Ectodermal cell (in vitro differentiated cells): Measurements from ENCODE around the gene WNT1.

ENCODE experiments used
- H3K27ac ChIP-seq: 2 replicates; pipeline ENCODE4 v1.7.0; 2013; ENCODE audit warnings: mild to moderate bottlenecking, low read depth, low read length; ENCODE audit not compliant: insufficient read depth, poor library complexity, severe bottlenecking
- H3K27me3 ChIP-seq: 2 replicates; pipeline ENCODE4 v1.7.0; 2013; ENCODE audit warnings: mild to moderate bottlenecking, low read length; ENCODE audit not compliant: insufficient read depth, control insufficient read depth, poor library complexity, severe bottlenecking
- H3K36me3 ChIP-seq: one replicate; pipeline ENCODE4 v1.7.0; 2013; ENCODE audit warnings: low read length; ENCODE audit not compliant: control insufficient read depth, insufficient read depth
- H3K4me1 ChIP-seq: one replicate; pipeline ENCODE4 v1.7.0; 2013; ENCODE audit warnings: low read length; ENCODE audit not compliant: control insufficient read depth, insufficient read depth
- H3K4me3 ChIP-seq: 2 replicates; pipeline ENCODE4 v1.7.0; 2013; ENCODE audit warnings: low read depth, low read length, control low read depth; ENCODE audit not compliant: insufficient read depth
- H3K9me3 ChIP-seq: 2 replicates; pipeline ENCODE4 v1.7.0; 2013; ENCODE audit warnings: mild to moderate bottlenecking, low read length, moderate library complexity; ENCODE audit not compliant: control insufficient read depth
- WGBS, 2 experiments: methylation state at CpG; one replicate each; pipeline ENCODE4 v1.1.7; 2013; ENCODE audit warnings: missing lambda C conversion rate in 2 of 2; 5-methylcytosine and 5-hydroxymethylcytosine counted together

The WNT1 gene

DNA sequence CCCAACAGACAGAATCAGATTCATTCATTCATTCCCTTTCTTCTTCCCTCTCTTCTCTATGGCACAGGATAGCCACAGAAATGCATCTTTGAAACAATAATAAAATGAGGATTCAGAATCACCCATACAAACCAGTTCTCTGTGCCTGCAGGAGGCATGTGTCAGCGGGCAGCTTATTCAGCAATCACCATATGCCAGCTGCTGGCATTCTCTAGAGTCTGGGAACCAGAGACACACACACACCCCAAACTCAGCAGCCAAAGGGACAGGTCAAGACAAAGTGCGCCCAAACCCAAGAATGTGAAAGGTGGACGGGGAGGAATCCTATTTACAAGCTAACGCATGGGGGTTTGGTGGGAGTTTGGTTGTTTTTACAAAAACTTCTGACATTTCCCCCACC, 34.9 kb upstream of the WNT1 start:
- 61 to 65% methylated on average over 4 of the region's 4 CpGs for WGBS, 2 experiments
- no peak overlapping the region for H3K4me3 ChIP-seq
- H3K4me1 ChIP-seq = no peaks in the 10 kb centered on the region
- peaks cover 19% of the 10 kb centered on the region for H3K36me3 ChIP-seq
- no peaks in the 10 kb centered on the region for H3K27me3 ChIP-seq
- H3K9me3 ChIP-seq = no peaks in the 10 kb centered on the region
- no peak overlapping the region for H3K27ac ChIP-seq

DNA sequence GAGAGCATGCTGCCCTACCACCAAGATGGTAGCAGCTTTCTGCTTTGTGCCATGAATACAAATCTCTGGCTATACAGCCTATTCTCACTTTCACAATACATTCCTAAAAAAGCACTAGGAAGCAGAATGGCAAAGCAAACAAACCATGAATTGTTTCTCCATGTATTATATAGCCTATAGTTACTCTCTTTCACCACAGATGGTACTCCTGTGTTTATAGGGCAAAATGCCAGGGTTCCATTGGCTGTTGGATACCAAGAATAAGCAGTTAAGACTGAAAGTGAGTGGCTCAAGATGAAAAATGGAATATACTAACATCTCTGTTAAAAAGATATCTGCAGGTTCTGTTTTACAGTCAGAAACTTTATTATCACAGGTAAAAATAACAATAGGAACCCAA, 31.9 kb upstream of the WNT1 start:
- Histone ChIP-seq H3K4me3 (no peak overlapping the region), H3K9me3 (no peaks in the 10 kb centered on the region), H3K4me1 (no peaks in the 10 kb centered on the region), H3K27me3 (no peaks in the 10 kb centered on the region), H3K36me3 (peaks cover 3% of the 10 kb centered on the region), H3K27ac (no peak overlapping the region)

DNA sequence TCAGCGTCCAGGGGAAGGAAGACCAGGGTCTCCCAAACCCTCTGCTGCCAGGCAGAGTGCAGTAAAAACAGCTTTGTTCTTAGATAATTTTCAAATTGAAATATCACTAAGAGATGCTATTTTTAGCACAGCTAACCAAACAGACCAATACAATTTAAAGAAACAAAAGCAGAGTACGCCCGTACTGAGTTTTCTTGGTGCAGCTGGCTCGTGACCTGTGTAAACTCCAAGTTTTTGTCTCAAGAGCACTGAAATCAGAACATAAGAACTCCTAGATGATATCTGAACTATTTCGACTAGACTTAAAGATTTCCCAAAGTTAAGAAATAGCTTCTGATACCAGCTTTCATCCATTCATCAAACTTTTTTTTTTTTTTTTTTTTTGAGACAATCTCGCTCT, 31.2 kb upstream of the WNT1 start:
- Histone ChIP-seq H3K9me3 (no peaks in the 10 kb centered on the region), H3K27ac (no peak overlapping the region), H3K4me3 (no peak overlapping the region), H3K27me3 (no peaks in the 10 kb centered on the region), H3K4me1 (no peaks in the 10 kb centered on the region), H3K36me3 (peaks cover 4% of the 10 kb centered on the region)
- 91 to 93% methylated on average over 6 of the region's 6 CpGs for WGBS, 2 experiments

DNA sequence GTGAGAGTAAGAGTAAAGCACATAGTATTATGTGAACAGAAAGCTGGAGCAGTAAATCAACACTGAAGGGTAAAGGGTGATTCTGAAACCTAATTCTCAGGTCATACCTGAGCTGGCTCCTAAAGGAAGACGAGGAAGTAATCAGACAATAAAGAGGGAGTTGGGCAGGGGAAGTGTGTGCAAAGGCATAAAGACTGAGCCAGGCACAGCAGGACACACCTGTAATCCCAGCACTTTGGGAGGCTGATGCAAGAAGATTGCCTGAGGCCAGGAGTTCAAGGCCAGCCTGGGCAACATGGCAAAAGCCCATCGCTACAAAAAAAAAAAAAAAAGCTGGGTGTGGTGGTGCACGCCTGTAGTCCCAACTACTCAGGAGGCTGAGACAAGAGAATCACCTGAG, 30.4 kb upstream of the WNT1 start:
- 96 to 97% methylated on average over 3 of the region's 3 CpGs for WGBS, 2 experiments
- Histone ChIP-seq H3K4me3 (no peak overlapping the region), H3K36me3 (peaks cover 4% of the 10 kb centered on the region), H3K4me1 (no peaks in the 10 kb centered on the region), H3K27ac (no peak overlapping the region), H3K9me3 (no peaks in the 10 kb centered on the region), H3K27me3 (no peaks in the 10 kb centered on the region)

DNA sequence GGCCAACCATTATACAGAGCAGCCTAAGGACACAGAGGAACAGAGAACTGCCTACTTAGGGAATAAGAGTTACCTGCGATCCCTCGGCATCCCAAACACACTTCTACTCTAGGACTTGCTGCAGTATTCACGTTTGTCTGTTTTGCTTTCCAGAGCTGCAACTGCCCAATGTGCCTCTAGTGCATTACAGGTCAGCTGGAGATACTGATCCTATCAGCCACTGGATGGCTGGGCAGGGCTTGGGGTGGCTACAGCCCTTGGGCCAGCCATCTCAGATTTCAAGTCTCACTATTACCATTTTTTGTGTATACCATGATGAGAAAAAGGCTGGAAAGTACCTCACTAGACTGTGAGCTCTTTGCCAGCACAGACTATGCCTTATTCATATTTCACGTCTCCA, 25.4 kb upstream of the WNT1 start:
- no peaks in the 10 kb centered on the region for H3K9me3 ChIP-seq
- no peaks in the 10 kb centered on the region for H3K27me3 ChIP-seq
- peaks cover 4% of the 10 kb centered on the region for H3K36me3 ChIP-seq
- H3K4me3 ChIP-seq = no peak overlapping the region
- no peak overlapping the region for H3K27ac ChIP-seq
- H3K4me1 ChIP-seq = peaks cover 12% of the 10 kb centered on the region
- WGBS, 2 experiments = 95 to 96% methylated on average over 4 of the region's 4 CpGs

DNA sequence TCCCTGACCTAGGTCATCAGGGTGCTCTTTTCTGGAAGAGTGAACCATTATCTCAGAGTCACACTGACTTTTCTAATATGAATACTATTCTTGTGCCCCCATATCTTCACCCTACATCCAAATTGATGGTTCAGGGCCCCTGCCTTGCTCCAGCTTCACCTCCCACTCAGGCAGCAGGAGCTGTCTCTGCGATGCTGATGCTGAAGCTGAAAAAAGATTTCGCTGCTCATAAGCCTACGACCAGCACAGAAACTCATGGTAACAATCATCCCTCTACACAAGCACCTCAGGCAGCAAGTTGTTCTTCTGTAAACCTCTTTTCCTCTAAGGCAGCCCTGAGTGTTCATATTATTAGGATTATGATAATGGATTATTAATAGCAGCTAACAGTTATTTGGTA, 24.1 kb upstream of the WNT1 start:
- Histone ChIP-seq H3K4me3 (no peak overlapping the region), H3K36me3 (peaks cover 4% of the 10 kb centered on the region), H3K27me3 (no peaks in the 10 kb centered on the region), H3K4me1 (peaks cover 12% of the 10 kb centered on the region), H3K27ac (no peak overlapping the region), H3K9me3 (no peaks in the 10 kb centered on the region)
- WGBS, 2 experiments = 90 to 95% methylated on average over 3 of the region's 3 CpGs

DNA sequence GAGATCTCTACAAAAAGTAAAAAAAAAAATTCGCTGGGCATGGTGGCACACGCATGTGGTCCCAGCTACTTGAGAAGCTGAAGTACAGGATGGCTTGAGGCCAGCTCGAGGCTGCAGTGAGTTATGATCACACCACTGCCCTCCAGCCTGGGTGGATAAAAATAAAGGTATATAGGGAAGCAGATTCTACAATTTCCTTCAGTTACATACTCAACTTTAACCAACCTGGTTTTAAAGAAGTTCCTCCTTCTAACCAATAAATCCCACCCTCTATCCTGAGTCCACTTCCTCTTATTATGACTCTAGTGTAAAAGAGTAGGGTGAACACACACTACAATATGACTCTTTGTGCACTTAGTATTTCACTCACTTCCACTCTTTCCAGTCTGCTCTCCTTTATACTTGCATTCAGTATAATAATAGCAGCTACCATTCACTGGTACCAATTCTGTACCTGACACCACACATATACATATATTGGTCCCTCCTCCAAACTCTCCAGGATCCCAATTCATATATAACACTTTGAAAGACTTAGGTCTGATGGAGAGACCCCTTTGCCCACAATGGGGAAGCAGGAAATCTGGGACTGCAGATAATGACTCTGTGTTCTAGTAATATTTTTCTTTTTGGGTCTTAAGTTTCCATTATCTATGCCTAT, 23.2 kb upstream of the WNT1 start:
- 87 to 94% methylated on average over 3 of the region's 3 CpGs for WGBS, 2 experiments
- Histone ChIP-seq H3K4me3 (no peak overlapping the region), H3K36me3 (peaks cover 4% of the 10 kb centered on the region)

DNA sequence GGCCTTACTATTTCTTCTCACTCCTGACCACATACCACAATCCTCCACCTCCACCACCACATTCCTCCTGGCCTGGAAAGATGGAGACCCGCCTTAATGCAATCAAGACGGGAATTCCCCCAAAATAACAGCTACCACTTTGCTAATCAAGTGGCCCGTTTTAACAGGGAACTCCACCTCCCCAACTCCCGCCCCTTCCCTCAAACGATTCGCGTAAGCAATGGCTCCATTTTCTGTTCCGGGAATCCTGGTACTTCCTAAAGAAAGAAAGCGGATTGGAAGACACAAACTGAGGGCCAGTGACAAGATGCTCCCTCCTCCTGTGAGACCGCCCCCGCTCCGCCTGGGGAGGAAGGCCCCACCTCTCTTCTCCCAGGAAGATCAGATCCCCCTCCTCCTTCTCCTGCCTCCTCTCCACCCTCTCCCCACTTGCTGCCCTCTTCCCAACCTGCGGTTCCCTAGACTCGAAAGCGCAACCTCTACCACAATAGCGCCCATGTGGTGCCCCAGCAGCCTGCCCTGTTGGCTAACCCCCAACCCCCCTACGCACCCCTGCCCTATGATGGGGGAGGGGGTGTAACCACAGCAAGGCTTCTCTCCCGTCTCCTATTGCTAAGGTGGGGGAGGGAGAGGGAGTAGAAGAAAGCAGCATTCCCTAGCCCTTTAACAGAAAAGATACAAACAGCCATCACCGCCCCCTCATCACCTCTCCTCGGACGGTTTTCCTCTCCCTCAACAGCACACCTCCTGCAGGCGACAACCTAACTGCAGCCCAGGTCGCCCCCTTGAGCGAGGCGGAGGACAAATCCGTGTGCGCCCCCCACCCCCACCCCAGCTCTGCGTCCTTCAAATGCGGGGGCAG, 21.6 kb upstream of the WNT1 start:
- H3K27me3 ChIP-seq = no peaks in the 10 kb centered on the region
- H3K9me3 ChIP-seq = no peaks in the 10 kb centered on the region
- peaks cover 12% of the 10 kb centered on the region for H3K4me1 ChIP-seq
- WGBS, 2 experiments = 0% methylated on average over 27 of the region's 29 CpGs
- H3K27ac ChIP-seq = peak overlapping the region; percentile 84
- no peaks in the 10 kb centered on the region for H3K36me3 ChIP-seq
- peak overlapping the region; percentile 96 for H3K4me3 ChIP-seq

More for the DNA sequence above, 23.2 kb upstream of the WNT1 start:
- Histone ChIP-seq H3K27me3 (no peaks in the 10 kb centered on the region), H3K9me3 (no peaks in the 10 kb centered on the region), H3K27ac (no peak overlapping the region), H3K4me1 (peaks cover 12% of the 10 kb centered on the region)

DNA sequence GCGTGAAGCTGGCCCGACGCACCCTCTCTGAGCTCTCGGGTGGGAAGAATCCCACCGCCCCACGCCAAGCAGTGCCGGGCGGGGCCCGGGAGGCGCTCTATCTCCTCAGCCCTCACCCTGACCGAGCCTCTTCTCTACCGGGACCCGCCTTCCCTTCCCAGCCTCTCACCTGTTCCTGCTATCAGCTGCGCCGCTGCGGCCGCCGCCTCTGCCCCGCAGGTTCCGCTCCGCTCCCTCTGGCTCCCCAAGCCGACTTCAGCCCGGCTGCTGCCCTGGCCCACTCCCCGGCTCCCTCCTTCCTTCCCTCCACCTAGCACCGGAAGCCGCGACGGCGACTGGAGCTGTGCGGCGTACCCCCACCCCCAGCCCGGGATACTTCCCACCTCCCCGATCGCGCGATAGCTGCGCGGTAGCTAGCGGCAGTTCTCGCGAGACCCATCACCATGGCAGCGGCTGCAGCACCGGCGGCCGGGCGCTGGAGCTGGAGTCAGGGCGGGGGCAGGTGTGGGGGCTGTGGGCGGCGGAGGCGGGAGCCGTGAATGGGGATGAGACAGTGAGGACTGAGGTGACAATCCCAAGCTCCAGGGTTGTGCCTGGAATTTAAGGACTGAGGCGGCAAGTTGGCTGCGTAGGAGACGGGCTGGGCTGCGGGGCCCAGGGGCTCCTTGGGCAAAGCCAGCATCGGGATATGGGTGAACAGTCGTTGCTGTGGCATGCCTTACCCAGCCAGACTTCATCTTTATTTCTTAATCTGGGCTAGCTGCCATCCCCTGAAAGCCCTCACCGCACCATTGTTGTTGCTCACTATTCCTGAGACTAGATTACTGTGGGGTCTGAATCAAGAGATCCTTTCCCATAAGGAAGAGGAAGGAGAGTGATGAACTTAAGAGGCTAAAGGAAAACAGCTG, 20.7 kb upstream of the WNT1 start, which contains the start of gene ARF3:
Gene ARF3 (minus strand): TSS at position 347 of the 908 bp plus-strand sequence. CDS start 16,392 bp downstream, outside the sequence.
- Histone ChIP-seq H3K27ac (peak within 1 kb of the TSS; percentile 84), H3K4me1 (peaks cover 12% of the 10 kb centered on the region), H3K27me3 (no peaks in the 10 kb centered on the region), H3K4me3 (peak within 1 kb of the TSS; percentile 96), H3K9me3 (no peaks in the 10 kb centered on the region), H3K36me3 (no peaks in the 10 kb centered on the region)
- WGBS, 2 experiments = 0% methylated on average over 58 of the region's 58 CpGs

DNA sequence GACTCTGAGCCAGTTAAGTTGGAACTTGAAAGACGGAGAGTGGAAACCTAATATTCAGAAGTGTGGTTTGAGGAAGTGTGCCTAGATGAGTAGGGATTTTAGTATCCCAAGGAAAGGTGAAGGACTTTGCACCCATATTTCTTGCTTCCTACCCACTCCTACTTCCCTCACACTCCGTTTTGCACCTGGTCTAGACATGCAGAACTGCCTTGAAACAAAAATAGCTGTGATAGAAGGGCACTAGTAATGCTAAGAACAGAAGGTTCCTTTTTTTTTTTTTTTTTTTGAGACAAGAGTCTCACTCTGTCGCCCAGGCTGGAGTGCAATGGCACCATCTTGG, 20.1 kb upstream of the WNT1 start:
- Histone ChIP-seq H3K27me3 (no peaks in the 10 kb centered on the region), H3K9me3 (no peaks in the 10 kb centered on the region), H3K27ac (peak overlapping the region; percentile 19), H3K36me3 (no peaks in the 10 kb centered on the region), H3K4me3 (peak overlapping the region; percentile 96), H3K4me1 (peaks cover 12% of the 10 kb centered on the region)
- 59 to 64% methylated on average over 3 of the region's 3 CpGs for WGBS, 2 experiments
